A673 (cell line): ENCODE measurements around the gene CBFA2T3.

Experiments used
- EZH2 ChIP-seq: fragments of 200-600 bp; sonication (generic); IDR thresholded peaks from 2 replicates; pipeline ENCODE4 v1.6.1; 2017; ENCODE audit warnings: borderline replicate concordance, low read depth, mild to moderate bottlenecking, mixed read lengths, antibody characterized with exemption, low read length; ENCODE audit not compliant: poor library complexity, severe bottlenecking
- TF ChIP-seq, protein P1 (sequence below): fragments of 300-800, 200-600 bp; sonication (generic); conservative IDR thresholded peaks from 2 replicates; pipeline ENCODE4 v1.5.1; 2017; ENCODE audit warnings: low read depth, mild to moderate bottlenecking, antibody characterized with exemption, low read length, moderate library complexity, mixed read lengths

DNA sequence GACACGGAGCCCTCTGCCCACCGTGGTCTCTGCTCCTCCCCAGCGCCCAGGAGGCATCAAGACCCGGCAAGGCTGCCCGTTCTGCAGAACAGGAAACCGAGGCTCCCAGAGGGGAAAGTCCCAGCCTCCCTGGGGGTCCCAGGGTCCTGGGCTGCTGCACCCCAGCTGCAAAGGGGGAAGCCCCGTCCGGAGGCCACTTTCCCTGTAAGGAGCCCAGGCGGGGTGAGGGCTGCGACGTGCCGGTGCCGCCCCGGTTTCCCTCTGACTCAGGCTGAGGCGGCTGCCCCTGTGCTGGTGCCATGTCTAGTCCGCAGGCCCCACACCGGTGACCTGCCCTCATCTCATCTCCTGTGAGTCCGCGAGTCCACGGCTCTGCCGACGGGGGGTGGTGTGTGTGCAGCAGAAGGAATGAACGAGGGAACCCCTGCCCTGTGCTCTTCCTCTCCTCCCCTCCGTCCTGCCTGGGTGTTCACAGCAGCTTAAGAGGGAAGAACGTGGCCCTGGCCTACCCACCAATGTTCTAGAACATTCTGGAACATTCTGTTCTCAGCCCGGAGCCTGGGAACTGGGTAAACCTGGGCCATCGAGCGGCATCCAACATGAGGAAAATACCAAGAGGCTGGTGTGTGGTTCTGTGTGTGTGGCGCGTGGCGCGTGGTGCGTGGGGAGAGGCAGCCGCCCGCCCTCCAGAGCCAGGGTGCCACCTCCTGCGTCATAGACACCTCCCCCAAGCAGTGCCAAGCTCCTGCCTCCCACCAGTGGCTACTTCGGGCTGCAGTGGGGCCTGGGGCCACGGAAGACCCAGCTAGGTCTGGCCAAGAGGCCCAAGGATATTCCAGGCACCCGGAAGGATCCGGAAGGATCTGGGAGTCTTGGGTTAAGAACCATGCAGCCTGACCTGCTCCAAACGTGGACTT, 7.0 kb upstream of the CBFA2T3 start:
- TF ChIP-seq, protein P1, sequence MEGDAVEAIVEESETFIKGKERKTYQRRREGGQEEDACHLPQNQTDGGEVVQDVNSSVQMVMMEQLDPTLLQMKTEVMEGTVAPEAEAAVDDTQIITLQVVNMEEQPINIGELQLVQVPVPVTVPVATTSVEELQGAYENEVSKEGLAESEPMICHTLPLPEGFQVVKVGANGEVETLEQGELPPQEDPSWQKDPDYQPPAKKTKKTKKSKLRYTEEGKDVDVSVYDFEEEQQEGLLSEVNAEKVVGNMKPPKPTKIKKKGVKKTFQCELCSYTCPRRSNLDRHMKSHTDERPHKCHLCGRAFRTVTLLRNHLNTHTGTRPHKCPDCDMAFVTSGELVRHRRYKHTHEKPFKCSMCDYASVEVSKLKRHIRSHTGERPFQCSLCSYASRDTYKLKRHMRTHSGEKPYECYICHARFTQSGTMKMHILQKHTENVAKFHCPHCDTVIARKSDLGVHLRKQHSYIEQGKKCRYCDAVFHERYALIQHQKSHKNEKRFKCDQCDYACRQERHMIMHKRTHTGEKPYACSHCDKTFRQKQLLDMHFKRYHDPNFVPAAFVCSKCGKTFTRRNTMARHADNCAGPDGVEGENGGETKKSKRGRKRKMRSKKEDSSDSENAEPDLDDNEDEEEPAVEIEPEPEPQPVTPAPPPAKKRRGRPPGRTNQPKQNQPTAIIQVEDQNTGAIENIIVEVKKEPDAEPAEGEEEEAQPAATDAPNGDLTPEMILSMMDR: no peak
- no peak for TF ChIP-seq EZH2
